OCI-LY3 (cell line): Measurements from ENCODE around the gene ASTN1.

ENCODE experiments used
- H2AFZ ChIP-seq: fragments of 200-600, 300-600 bp; shearing (Covaris generic); 2 replicates; pipeline ENCODE4 v1.6.0; 2014; ENCODE audit warnings: antibody characterized with exemption, low read depth, low read length
- H3K27ac ChIP-seq: fragments of 200-600, 300-600 bp; sonication (generic); 2 replicates; pipeline ENCODE4 v1.5.1; 2014; ENCODE audit warnings: mild to moderate bottlenecking, low read length, moderate library complexity, mixed read lengths
- H3K27me3 ChIP-seq: fragments of 200-600, 300-600 bp; sonication (generic); 2 replicates; pipeline ENCODE4 v1.6.1; 2014; ENCODE audit warnings: low read depth, low read length, mixed read lengths
- H3K36me3 ChIP-seq: fragments of 200-600, 300-600 bp; sonication (generic); replicated peaks from 2 replicates; pipeline ENCODE3; 2014; ENCODE audit warnings: low read depth, low read length, mixed read lengths
- H3K4me1 ChIP-seq: fragments of 300-600, 200-600 bp; sonication (generic); 2 replicates; pipeline ENCODE4 v1.6.1; 2014; ENCODE audit warnings: low read length, mixed read lengths
- H3K4me2 ChIP-seq: fragments of 200-600, 300-600 bp; sonication (generic); 2 replicates; pipeline ENCODE4 v1.6.1; 2014; ENCODE audit warnings: low read length, mixed read lengths
- H3K4me3 ChIP-seq: fragments of 300-600, 200-600 bp; sonication (generic); 2 replicates; pipeline ENCODE4 v1.5.1; 2014; ENCODE audit warnings: antibody characterized with exemption, mild to moderate bottlenecking, low read length, moderate library complexity
- H3K79me2 ChIP-seq: fragments of 300-600, 200-600 bp; shearing (Covaris generic); 2 replicates; pipeline ENCODE4 v1.6.1; 2014; ENCODE audit warnings: mild to moderate bottlenecking, low read length, mixed read lengths
- H3K9ac ChIP-seq: fragments of 300-600, 200-600 bp; shearing (Covaris generic); 2 replicates; pipeline ENCODE4 v1.6.0; 2014; ENCODE audit warnings: mild to moderate bottlenecking, low read length, moderate library complexity
- H3K9me3 ChIP-seq: fragments of 200-600, 300-600 bp; shearing (Covaris generic); 2 replicates; pipeline ENCODE4 v1.6.1; 2014; ENCODE audit warnings: low read length, mixed read lengths; ENCODE audit not compliant: insufficient read depth
- H4K20me1 ChIP-seq: fragments of 200-600, 300-600 bp; sonication (generic); 2 replicates; pipeline ENCODE4 v1.6.1; 2016; ENCODE audit warnings: low read length, mixed read lengths; ENCODE audit not compliant: insufficient read depth
- EZH2phosphoT487 ChIP-seq: fragments of 200-600 bp; shearing (Covaris generic); IDR thresholded peaks from 2 replicates; pipeline ENCODE4 v1.6.1; 2018; ENCODE audit warnings: antibody characterized with exemption, mixed run types, low read depth
- TF ChIP-seq, protein P1 (sequence below): fragments of 200-600, 300-600 bp; sonication (generic); IDR thresholded peaks from 2 replicates; pipeline ENCODE4 v1.5.1; 2014; ENCODE audit warnings: antibody characterized with exemption, low read length, low read depth

ASTN1 gene

GRCh38 chr1:177126267-177126666 lies 38.2 kb downstream of the ASTN1 start:
- TF ChIP-seq, protein P1, sequence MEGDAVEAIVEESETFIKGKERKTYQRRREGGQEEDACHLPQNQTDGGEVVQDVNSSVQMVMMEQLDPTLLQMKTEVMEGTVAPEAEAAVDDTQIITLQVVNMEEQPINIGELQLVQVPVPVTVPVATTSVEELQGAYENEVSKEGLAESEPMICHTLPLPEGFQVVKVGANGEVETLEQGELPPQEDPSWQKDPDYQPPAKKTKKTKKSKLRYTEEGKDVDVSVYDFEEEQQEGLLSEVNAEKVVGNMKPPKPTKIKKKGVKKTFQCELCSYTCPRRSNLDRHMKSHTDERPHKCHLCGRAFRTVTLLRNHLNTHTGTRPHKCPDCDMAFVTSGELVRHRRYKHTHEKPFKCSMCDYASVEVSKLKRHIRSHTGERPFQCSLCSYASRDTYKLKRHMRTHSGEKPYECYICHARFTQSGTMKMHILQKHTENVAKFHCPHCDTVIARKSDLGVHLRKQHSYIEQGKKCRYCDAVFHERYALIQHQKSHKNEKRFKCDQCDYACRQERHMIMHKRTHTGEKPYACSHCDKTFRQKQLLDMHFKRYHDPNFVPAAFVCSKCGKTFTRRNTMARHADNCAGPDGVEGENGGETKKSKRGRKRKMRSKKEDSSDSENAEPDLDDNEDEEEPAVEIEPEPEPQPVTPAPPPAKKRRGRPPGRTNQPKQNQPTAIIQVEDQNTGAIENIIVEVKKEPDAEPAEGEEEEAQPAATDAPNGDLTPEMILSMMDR = no peak
- no peak for TF ChIP-seq EZH2phosphoT487
- H4K20me1 ChIP-seq = peaks cover 3% of the 10 kb centered on the region; the same call in 1 of the 2 replicates
- no peak overlapping the region for H3K27ac ChIP-seq

GRCh38 chr1:177124577-177125278 lies 39.8 kb downstream of the ASTN1 start:
- Histone ChIP-seq H3K9me3 (no peaks in the 10 kb centered on the region), H3K27me3 (peaks cover 23% of the 10 kb centered on the region; the same call in 1 of the 2 replicates), H3K27ac (no peak overlapping the region), H3K79me2 (no peaks in the 10 kb centered on the region), H2AFZ (no peak overlapping the region), H4K20me1 (no peaks in the 10 kb centered on the region), H3K4me1 (no peaks in the 10 kb centered on the region), H3K9ac (no peak overlapping the region), H3K4me2 (no peak overlapping the region), H3K36me3 (no peaks in the 10 kb centered on the region), H3K4me3 (no peak overlapping the region)
- TF ChIP-seq EZH2phosphoT487 = no peak
- TF ChIP-seq, protein P1 = no peak

More at GRCh38 chr1:177126267-177126666, 38.2 kb downstream of the ASTN1 start:
- Histone ChIP-seq H3K4me1 (no peaks in the 10 kb centered on the region), H3K4me2 (no peak overlapping the region), H3K79me2 (no peaks in the 10 kb centered on the region), H3K36me3 (no peaks in the 10 kb centered on the region), H3K4me3 (no peak overlapping the region), H2AFZ (no peak overlapping the region), H3K9me3 (no peaks in the 10 kb centered on the region), H3K27me3 (peaks cover 10% of the 10 kb centered on the region; the same call in 1 of the 2 replicates), H3K9ac (no peak overlapping the region)

- Histone ChIP-seq H3K4me3 (no peak overlapping the region), H3K27me3 (peaks cover 18% of the 10 kb centered on the region; the same call in 1 of the 2 replicates), H3K9me3 (no peaks in the 10 kb centered on the region), H3K4me2 (no peak overlapping the region), H3K27ac (no peak overlapping the region), H2AFZ (no peak overlapping the region), H3K9ac (no peak overlapping the region), H4K20me1 (no peaks in the 10 kb centered on the region), H3K4me1 (no peaks in the 10 kb centered on the region), H3K36me3 (no peaks in the 10 kb centered on the region), H3K79me2 (no peaks in the 10 kb centered on the region)
- TF ChIP-seq, protein P1 = no peak
- TF ChIP-seq EZH2phosphoT487 = no peak
Observed at GRCh38 chr1:177122461-177123251, 41.9 kb downstream of the ASTN1 start.

GRCh38 chr1:177119311-177119710 lies 45.2 kb downstream of the ASTN1 start:
- Histone ChIP-seq H3K36me3 (no peaks in the 10 kb centered on the region), H3K4me1 (no peaks in the 10 kb centered on the region), H3K27ac (no peak overlapping the region), H3K79me2 (no peaks in the 10 kb centered on the region), H4K20me1 (no peaks in the 10 kb centered on the region), H3K27me3 (peaks cover 21% of the 10 kb centered on the region; the same call in 1 of the 2 replicates), H3K9ac (no peak overlapping the region), H2AFZ (no peak overlapping the region), H3K4me3 (no peak overlapping the region), H3K9me3 (no peaks in the 10 kb centered on the region), H3K4me2 (no peak overlapping the region)
- TF ChIP-seq, protein P1 = no peak
- no peak for TF ChIP-seq EZH2phosphoT487
